GM18499 (cell line): ENCODE data around the gene PRDM7.

ENCODE experiments used
- ATAC-seq: cut with Tn5 transposase; IDR thresholded peaks from one replicate; pipeline ENCODE4 v1.9.1; 2021; ENCODE audit warnings: moderate number of reproducible peaks; ENCODE audit not compliant: insufficient read depth, unreplicated experiment

PRDM7 gene

GRCh38 chr16:90041896-90042473 is 35.1 kb downstream of the PRDM7 start:
- ATAC-seq, result no peak

- no peak for ATAC-seq
Measured at GRCh38 chr16:90040152-90041023, 36.7 kb downstream of the PRDM7 start.

GRCh38 chr16:90037276-90037675 is 39.9 kb downstream of the PRDM7 start:
- ATAC-seq, result no peak

GRCh38 chr16:90035902-90036301 is 41.2 kb downstream of the PRDM7 start:
- no peak for ATAC-seq

GRCh38 chr16:90034504-90034903 is 42.6 kb downstream of the PRDM7 start:
- no peak for ATAC-seq

- no peak for ATAC-seq
Measured at GRCh38 chr16:90033387-90033786, 43.7 kb downstream of the PRDM7 start.

GRCh38 chr16:90032674-90033331 is 44.3 kb downstream of the PRDM7 start:
- no peak for ATAC-seq

GRCh38 chr16:90031931-90032673 is 45.0 kb downstream of the PRDM7 start:
- no peak for ATAC-seq

GRCh38 chr16:90031186-90031930 is 45.8 kb downstream of the PRDM7 start:
- ATAC-seq, result no peak

GRCh38 chr16:90028985-90029384 is 48.1 kb downstream of the PRDM7 start:
- no peak for ATAC-seq

GRCh38 chr16:90027611-90028010 is 49.5 kb downstream of the PRDM7 start:
- ATAC-seq, result no peak

GRCh38 chr16:90026135-90026534 is 51.0 kb downstream of the PRDM7 start:
- no peak for ATAC-seq

- ATAC-seq, result no peak
Measured at GRCh38 chr16:90023078-90023447, 54.1 kb downstream of the PRDM7 start.

- ATAC-seq, result no peak
Measured at GRCh38 chr16:90022209-90023077, 54.7 kb downstream of the PRDM7 start.

GRCh38 chr16:90020838-90021382 is 56.2 kb downstream of the PRDM7 start:
- ATAC-seq, result no peak

- ATAC-seq, result no peak
Measured at GRCh38 chr16:90020260-90020837, 56.8 kb downstream of the PRDM7 start.

GRCh38 chr16:90019543-90020259 is 57.4 kb downstream of the PRDM7 start:
- ATAC-seq, result no peak
